ENCODE measurements around the gene FFAR4.
"Not testable (repeated sequence)": the region's sequence is repeated elsewhere in the genome, so short reads cannot be mapped to it uniquely, and the experiment has no call there.

The FFAR4 gene

DNA sequence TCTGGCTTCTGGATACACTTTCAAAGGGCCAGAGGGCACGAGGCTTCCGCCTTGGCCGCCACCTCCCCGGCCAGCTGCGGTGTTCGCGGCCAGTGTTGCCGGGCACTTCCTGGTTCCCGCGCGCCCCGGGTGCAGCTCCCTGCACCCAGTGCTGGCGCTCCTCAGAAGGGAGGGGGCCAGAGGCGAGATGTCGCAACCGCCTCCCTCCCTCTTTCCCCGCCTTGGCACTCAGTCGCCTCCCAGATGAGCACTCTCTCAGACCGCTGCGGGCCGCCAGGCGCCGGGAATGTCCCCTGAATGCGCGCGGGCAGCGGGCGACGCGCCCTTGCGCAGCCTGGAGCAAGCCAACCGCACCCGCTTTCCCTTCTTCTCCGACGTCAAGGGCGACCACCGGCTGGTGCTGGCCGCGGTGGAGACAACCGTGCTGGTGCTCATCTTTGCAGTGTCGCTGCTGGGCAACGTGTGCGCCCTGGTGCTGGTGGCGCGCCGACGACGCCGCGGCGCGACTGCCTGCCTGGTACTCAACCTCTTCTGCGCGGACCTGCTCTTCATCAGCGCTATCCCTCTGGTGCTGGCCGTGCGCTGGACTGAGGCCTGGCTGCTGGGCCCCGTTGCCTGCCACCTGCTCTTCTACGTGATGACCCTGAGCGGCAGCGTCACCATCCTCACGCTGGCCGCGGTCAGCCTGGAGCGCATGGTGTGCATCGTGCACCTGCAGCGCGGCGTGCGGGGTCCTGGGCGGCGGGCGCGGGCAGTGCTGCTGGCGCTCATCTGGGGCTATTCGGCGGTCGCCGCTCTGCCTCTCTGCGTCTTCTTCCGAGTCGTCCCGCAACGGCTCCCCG lies at the start of gene FFAR4:
FFAR4 (plus strand) TSS at position 231 of the 842 bp plus-strand sequence; CDS start at position 287, 56 bp downstream.
- Histone ChIP-seq H3K4me3 (peak within 1 kb of the TSS in 5 of 7 experiments; percentile 6 to 29 (median 24)), H3K27ac (peak within 1 kb of the TSS in 2 of 21 experiments; percentile 36 to 69)

DNA sequence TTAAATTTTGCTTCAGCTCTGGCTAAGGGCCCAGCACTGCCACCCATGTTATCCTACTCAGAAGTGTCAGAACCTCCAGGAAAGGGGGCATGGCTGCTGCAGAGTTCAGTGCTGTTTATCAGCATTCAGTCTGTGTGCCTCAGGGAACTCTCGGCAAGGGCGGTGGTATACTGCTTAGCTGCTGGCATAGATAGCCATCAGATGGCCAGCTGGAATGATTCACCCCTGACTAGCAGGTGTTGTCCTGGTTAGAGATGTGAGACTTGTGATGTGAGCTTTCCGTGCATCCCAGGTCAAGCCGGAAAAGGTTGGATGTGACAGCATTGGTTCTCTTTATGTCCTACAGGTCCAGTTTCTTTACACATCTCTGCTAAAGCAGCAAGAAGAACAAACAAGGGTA lies 47.9 kb upstream of the FFAR4 start:
- Histone ChIP-seq H3K27ac (no peak overlapping the region), H3K4me3 (no peak overlapping the region)

DNA sequence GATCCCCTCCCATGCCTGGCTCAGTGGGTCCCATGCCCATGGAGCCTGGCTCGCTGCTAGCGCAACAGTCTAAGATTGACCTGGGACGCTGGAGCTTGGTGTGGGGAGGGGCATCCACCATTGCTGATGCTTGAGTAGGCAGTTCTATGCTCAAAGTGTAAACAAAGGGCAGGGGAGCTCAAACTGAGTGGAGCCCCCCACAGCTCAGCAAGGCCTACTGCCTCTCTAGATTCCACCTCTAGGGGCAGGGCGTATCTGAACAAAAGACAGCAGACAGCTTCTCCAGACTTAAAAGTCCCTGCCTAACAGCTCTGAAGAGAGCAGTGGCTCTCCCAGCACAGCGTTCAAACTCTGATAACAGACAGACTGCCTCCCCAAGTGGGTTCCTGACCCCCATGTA lies 31.2 kb upstream of the FFAR4 start:
- no peak overlapping the region for H3K27ac ChIP-seq
- H3K4me3 ChIP-seq: no peak overlapping the region

DNA sequence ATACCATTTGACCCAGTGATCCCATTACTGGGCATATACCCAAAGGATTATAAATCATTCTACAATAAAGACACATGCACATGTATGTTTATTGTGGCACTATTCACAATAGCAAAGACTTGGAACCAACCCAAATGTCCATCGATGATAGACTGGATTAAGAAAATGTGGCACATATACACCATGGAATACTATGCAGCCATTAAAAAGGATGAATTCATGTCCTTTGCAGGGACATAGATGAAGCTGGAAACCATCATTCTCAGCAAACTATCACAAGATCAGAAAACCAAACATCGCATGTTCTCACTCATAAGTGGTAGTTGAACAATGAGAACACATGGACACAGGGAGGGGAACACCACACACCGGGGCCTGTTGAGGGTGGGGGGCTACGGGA lies 25.6 kb upstream of the FFAR4 start:
- not testable (repeated sequence) for H3K27ac ChIP-seq, H3K4me3 ChIP-seq

DNA sequence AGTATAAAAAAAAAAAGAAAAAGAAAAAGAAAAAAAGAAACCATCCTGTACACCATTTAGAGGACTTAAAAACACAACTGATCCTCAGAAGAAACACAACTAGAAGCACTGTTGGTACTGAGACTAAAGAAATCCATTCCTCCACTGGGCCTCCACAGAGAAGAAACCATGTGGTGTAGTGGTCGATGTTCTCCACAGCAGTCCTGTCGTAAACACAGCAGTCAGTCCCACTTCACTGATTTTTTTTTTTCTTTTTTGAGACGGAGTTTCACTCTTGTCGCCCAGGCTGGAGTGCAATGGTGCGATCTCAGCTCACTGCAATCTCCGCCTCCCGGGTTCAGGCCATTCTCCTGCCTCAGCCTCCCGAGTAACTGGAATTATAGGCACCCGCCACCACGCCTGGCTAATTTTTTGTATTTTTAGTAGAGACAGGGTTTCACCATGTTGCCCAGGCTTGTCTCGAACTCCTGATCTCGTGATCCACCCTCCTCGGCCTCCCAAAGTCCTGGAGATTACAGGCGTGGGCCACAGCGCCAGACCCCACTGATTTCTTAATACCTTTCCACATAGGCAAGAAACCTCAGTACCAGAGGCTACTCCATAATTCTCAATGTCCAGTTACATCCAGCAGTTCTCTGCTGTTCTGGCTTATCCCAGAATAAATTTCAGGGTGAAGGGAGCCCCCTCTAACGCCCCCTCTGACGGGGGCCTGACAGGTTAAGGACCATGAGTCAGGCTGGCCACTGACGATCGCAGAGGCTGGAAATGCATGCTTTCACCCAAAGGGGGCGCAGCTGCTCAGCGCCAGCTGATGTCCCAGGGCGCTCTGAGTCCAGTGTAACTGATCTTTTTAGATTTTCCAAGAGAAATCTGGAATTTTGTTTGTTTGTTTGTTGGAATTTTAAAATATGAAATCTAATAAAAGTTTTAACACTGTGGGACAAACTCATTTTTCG lies 24.8 kb upstream of the FFAR4 start:
- Histone ChIP-seq H3K4me3 (no peak overlapping the region), H3K27ac (peak overlapping the region in 1 of 21 experiments; percentile 65)

DNA sequence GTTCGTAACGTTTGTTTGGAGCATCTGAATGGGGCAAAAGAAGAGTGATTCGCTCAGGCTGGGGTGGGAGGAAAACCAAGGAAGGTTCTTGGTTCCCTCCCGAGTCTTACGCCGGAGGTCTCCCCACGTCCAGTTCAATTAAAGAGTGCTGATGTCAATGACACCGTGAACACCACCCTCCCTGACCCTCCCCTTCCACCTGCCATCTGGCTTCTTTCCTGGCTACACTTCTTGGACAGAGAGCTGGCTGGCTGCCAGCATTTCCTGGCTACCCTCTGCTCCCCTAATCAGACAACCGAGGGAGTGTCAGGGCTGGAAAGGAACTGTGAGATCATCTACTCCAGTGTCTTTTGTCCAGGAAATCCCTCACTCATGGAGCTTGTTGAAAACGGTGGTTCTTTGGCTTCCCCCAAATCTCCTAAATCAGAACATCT lies 24.1 kb upstream of the FFAR4 start:
- Histone ChIP-seq H3K4me3 (no peak overlapping the region), H3K27ac (peak overlapping the region in 1 of 21 experiments; percentile 65)

DNA sequence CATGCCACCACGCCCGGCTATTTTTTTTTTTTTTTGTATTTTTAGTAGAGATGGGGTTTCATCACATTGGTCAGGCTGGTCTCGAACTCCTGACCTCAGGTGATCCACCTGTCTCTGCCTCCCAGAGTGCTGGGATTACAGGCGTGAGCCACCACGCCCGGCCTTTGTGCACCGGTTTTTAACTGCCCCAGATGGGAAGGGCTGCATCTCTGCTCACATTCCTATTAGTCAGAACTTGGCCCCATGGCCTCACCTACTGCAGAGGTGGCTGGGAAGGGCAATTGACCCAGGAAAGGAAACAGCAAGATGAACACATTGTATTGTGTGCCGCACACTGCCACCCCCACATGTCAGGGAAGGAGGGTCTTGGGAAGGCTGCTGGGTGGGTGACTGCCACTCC lies 19.5 kb upstream of the FFAR4 start:
- not testable (repeated sequence) for H3K4me3 ChIP-seq, H3K27ac ChIP-seq

DNA sequence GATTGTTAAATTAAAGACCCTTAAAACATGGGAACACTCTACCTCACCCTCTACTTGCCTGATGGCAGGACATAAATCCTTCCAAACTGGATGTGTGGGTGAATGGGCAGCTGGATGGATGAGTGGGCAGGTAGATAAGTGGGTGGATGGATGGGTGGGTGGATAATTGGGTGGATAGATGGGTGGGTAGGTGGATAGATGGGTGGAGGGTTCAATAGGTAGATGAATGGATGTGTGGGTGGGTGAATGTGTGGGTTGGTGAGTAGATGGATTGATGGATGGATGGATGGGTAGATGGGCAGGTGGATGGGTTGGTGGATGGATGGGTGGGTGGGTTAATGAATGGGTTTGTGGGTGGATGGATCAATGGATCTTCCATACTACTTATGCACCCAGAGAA lies 18.9 kb upstream of the FFAR4 start:
- no peak overlapping the region for H3K4me3 ChIP-seq
- no peak overlapping the region for H3K27ac ChIP-seq

DNA sequence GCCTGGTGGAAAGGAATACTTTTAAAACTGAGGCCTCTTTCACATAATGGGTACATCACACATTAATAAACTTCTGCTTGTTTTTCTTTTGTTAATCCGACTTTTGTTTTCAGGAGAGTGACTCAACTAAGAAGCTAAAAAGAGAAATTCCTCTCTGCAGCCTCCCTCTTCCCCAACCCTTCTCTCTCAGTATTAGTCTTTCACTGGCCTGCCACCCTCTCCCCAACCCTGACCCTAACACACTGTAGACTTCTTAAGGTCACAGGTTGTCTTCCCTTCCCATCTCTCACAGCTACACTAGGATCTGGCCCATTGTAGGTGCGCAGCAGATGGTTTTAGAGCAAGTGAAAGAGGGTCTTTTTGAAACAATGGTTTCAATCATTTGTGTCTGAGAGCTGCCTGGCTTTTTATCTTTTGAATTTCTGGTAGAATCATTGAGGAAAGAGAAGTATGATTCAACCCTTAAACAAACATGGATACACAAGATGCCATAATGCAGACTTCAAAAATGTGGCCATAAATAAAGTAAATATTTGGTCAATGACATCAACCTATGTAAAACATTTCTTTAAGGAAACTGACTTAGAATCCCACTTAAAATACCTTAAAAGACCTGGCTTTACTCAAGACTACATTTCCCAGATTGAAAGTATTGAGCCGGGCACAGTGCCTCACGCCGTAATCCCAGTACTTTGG lies 17.9 kb upstream of the FFAR4 start:
- Histone ChIP-seq H3K27ac (no peak overlapping the region), H3K4me3 (no peak overlapping the region)

DNA sequence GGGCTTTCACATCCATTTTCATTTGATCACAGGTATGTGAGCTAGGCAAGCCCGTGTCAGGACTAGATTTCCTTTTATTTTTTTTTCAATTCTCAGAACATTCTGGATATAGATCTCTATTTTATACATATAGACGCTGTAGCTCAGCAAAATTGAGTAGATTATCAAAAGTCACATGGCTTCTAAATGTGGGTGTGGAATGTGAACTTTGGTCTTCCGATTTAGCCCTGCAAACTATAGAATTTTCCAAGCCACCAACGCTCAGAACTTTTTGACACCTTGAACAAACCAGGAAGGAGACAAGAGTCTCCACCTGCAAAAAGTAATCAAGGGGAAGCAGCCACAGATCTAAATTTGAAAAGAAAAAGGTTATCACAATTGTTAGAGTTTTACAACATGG lies 15.9 kb upstream of the FFAR4 start:
- no peak overlapping the region for H3K27ac ChIP-seq
- H3K4me3 ChIP-seq: no peak overlapping the region

DNA sequence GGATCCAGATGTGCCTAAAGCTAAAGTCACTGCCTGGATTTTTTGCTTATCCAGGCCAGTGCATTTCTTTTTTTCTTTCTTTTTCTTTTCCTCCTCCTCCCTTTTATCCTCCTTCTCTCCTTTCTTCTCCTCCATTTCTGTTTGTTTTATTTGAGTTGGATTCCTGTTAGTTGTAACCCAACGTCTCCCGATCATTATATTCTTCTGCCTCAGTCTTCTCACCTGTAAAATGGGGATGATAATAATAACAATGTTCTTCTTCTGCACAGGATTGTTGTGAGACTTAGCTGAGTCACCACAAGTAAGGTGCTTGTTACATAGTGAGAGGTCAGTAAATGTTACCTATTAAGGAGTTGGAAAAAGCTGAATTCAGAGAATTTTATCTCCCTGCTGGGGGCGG lies 13.7 kb upstream of the FFAR4 start:
- Histone ChIP-seq H3K4me3 (no peak overlapping the region), H3K27ac (no peak overlapping the region)

DNA sequence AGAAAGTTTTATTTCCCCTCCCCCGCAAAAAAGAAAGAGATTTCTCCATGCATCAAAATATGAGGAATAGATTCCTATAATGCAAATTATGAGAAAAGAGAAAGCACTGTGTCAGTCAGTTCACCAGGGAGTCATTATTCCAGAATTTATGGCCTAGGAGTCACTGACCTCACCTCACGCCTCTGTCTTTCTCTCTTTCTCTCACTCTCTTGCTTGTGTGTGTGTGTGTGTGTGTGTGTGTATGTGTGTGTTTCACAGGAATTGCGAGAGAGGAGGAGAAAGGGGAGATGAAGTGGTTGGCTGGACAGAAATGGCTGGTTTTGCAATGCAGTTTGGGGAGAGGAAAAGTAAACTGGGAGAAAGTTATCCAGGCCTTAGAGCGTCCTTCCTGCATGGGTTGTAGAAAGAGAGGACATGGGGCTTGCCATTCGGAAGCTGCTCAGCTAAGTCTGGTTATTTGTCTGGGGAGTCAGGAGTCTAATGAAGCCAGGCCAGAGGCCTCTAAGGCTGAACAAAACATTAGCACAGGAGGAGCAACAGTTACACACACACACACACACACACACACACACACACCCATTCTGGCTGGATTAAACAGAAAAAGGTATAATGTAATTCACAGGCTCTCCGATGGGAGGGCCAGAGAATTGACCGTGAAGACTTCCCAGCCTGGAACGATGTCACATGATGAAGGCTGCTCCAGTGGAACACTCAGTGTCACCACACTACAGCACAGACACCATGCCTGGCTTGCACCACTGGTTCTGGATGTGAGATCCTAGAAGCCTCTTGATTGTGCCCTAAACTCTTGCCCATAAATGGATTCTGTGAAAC lies 12.8 kb upstream of the FFAR4 start:
- Histone ChIP-seq H3K4me3 (no peak overlapping the region), H3K27ac (no peak overlapping the region)

DNA sequence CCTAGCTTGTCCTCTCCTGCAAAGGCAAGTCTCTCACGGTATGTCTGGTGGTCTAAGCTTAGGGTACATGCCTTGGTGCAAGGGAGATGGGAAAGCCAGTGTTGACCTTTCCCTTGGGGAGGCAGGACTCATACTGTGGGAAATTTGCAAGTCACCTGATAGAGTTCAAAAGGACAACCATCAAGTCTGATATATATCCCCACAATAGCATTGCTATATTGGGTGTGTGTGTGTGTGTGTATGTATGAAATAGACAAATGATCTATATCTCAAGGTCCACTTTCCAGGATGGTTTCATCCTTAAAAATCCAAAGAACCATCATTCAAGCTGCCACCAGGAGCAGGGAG lies 12.2 kb upstream of the FFAR4 start:
- no peak overlapping the region for H3K27ac ChIP-seq

DNA sequence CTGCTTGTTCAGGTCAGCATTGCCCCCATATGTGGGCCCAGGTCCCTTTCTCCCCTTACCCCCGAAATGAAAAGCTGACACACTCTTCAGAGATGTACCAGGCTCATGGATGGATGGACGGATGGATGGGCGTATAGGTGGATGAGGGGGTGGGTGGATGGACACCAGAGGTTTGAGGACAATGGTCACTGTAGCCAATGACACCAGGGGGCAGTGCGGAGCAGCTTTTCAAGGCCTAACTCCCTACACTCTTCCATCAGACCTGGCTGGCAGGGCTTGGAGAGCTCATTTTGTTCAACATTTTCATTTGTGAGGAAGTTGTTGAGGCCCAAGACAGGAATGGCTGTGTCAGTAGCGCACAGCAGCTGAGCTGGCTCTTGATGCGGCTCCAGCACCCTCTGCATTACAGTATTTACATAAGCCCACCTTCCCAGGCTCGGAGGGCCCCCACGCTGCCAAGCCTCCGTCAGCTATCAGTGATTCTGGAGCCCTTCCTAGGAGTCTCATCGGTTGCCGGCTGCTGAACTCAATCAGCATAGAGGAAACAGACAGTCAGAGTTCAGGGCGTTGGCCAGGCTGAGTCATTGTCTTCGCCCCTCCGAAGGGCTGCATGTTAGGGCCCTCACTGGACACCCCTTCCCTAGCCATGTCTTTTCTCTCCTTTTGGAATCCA lies 11.6 kb upstream of the FFAR4 start:
- no peak overlapping the region for H3K4me3 ChIP-seq
- peak overlapping the region in 3 of 21 experiments; percentile 26 to 58 (median 31) for H3K27ac ChIP-seq

More for the DNA sequence above, 12.2 kb upstream of the FFAR4 start:
- no peak overlapping the region for H3K4me3 ChIP-seq

DNA sequence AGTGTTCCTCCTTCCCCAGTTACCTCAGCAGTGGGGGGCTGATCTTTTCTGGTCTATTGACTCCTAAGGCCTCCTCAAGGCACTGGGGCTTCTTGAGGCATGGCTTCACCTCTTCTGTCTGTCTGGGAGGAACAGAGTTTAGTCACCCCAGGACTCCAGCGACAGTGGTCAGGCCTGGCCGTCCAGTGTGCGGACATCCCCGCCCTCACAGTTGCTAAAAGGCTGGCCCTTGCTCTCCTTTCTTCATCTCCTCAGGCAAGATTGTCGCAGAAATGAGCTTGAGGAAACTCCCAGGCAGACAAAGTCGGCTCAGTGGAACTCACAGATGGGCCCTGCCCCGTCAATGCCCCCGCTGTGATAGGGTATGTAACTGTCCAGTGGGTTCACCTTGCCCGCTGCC lies 7.0 kb upstream of the FFAR4 start:
- Histone ChIP-seq H3K4me3 (no peak overlapping the region), H3K27ac (no peak overlapping the region)

DNA sequence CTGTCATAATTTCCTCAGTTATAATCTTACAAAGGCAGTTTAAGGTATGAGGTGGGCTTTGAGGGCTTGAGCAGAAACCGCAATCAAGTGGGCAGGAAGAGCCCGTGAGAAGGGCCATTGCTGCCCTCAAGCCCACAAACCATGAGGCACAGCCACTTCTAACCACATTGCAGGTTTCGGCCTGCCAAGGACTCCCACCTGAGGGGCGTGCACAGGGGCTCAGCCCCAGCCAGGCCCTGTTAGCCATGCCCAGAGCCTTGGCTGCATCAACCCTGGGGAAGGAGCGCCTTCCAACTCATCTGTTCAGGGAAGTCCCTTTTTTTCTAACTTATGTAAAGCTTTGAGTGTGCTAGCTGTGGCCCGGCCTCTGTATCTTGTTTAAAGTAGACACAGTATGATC lies 5.9 kb upstream of the FFAR4 start:
- no peak overlapping the region for H3K4me3 ChIP-seq

DNA sequence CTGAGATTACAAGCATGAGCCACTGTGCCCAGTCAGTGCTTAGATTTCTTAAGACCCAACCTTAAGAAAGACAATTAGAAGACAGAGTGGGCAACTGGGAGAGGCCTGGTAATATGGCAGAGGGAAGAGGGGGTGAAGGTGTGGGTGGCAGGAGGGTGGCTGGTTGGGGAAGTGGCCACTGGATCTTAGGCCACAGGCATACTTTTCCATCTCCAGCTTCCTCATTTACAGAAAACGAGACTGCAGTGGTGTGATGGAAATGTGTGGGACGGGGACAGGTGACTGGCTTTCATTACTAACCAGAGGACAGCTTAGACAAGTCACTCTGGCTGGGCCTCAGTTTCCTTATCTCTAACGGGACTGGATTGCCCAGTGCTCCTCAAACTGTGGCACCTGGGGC lies 1.0 kb upstream of the FFAR4 start:
- Histone ChIP-seq H3K27ac (peak overlapping the region in 1 of 21 experiments; percentile 35), H3K4me3 (no peak overlapping the region)

More for the DNA sequence above, 5.9 kb upstream of the FFAR4 start:
- no peak overlapping the region for H3K27ac ChIP-seq

DNA sequence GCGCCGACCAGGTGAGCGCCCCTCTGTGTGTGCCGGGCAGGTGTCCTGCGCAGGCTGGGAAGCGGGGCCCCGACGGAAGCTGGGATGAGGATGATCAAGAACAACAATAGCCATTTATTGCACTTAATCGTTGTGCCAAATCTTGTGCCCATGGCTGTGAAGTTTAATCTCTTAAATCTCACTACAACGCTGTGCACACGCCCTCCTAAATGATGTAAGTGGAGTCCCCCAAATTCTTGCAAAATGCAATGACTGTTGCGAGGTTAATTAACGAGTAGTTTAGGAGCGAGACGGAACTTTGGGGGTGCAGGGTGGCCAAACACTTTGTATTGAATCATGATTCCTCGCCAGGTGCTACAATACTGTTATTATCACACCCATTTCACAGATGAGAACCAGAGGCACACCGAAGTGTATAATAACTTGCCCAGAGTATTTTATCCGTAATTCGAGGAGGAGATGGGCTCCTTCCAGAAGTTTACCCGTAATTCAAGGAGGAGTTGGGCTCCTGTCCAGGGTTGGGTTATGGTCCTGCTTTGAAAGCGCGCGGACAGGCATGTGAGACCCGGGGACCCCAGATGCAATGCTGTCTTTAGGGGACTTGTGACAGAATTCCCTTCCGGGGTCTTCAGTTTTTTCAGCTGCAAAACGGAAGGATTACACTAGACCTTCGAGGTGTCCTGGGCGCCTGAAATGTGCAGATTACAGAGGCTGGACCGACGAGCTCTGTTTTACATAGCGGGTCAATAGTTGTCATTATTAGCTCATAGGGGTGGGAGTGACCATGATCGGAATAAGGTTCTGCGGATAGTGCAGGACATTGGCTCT lies 1.0 kb downstream of the FFAR4 start:
- peak overlapping the region in 1 of 21 experiments; percentile 23 for H3K27ac ChIP-seq
- peak overlapping the region in 4 of 7 experiments; percentile 11 to 29 (median 24) for H3K4me3 ChIP-seq

All from skin epidermis (tissue), 12 donors.